ENCODE measurements around the gene TEP1.
"Not testable (repeated sequence)": the region's sequence is repeated elsewhere in the genome, so short reads cannot be mapped to it uniquely, and the experiment has no call there.

The TEP1 gene

DNA sequence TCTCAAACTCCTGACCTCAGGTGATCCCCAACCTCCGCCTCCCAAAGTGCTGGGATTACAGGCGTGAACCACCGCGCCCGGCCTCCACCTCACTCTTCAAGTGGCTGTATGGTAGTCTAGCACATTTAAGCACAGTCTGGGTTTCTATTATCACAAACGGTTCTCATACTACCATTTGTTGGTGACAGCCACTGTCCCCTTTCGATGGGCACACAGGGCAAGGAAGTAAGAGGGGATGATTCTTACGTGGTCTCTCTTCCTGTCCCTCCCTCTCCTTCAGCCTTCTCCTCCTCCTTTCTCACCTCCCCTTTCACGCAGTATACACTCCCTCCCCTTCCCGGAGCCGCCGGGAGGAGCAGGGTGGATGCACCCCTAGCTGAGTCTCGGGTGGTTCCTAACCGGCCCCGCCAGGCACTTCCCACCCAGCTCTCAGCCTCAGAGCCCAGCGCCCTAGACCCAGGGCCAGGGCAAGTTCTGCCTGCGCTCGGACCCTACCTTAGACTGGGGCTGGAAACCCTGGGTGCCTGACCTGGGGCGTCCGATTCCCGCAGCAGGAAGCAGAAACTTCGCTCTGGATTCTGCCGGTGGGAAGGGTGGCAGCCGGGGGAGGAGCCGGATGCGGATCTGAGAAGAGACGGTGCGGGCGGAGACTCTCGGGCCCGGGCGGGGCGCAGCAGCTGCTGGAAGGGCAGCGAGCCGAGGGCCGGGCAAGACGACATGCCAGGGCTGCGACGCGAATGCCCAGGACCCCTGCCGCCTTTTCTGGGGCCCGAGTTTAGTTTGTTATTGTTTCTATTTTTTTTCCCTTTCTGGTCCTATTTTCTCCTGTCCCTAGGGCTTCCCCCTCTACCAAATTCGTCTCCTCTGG, at the start of gene TEP1:
TEP1 (minus strand) TSS at position 626 of the 868 bp plus-strand sequence. CDS start 5,062 bp downstream, outside the sequence.
- peak; percentile 68 for DNase-seq (ENCODE audit: low spot score)

DNA sequence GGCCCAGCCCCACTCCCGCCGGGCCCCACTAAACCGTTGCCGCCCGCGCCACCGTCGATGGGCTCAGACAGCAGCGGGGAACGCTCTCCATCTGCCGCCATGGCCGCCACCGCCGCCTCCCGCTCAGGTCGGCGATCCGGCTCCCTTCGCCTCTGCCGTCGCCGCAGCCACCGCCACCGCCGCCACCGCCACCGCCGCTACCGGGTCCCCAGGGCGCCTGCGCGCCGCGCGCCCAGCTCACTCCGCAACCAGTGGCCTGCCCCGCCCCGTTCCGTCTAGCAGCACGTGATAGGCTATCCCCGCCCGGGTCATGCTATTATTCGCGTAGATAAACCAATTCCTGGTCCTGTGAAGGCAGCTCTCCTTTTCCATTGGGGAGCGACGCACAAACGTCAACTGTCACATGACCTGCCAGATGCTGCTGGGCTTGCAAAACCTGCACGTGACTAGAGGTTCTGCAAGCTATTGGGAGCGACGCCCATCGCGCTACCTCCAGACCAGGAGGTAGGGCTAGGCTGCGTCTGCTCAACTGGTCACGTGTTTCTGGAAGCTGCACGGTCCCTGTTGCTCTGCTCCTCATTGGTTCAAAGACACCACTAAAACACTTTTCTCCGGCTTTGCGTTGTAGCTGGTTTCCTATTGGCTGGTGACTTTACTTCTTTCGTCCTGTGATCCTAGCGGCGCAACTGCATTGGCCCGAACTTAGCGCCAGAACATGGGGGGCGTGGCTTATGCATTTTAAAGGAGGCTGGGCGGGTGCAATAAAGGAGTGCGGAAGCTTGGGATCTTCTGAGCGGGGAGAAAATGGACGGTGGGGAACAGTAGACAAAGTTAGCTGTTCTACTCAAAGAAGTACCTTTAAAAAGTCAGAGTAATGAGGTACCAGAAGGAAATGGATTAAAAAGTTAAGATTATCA, 48.2 kb upstream of the TEP1 start, which contains the start of gene PIP4P1:
PIP4P1 (minus strand) TSS at position 210 of the 917 bp plus-strand sequence; CDS start at position 101, 109 bp downstream.
- DNase-seq (ENCODE audit: low spot score): peak; percentile 100

- DNase-seq (ENCODE audit: low spot score): peak; percentile 52
These were observed 47.3 kb upstream of the TEP1 start for GRCh38 chr14:20460458-20461224.

DNA sequence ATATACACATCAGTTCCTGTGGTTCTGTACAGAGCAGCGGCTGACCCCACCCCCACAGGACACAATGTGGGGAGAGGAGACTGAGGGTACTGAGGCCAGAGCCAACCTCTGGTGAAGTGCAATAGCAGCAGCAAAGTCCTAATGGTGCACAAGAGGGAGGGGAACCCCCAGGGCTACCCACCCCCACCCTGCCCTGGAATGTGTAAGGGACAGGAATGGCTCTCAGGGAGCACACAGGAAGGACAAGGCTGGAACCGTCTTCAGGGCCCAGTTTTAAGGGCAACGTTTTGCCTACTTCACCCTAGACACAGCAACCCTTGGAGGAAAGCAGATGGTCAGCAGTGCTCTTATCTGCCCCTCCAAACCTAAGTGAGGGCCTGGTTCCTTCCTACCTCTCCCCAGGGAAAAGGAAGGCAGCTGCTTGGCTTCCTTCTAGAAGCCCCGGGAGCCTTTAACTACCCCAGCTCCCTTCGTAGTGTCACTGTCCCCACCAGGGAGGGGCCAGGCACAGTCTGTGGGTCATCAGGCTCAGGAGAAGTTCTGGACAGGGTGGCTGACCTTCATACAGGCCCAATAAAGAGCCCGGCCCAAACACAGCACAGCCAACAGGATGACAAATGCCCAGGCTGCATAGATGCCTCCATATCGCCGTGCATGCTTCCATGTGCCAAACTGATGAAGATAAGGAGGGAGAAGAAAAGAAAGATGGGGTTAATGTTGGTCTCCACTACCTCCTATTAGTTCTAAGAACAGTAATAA, 44.9 kb upstream of the TEP1 start:
- no peak for DNase-seq (ENCODE audit: low spot score)

- DNase-seq (ENCODE audit: low spot score): no peak
These were observed 43.7 kb upstream of the TEP1 start for GRCh38 chr14:20456971-20457370.

DNA sequence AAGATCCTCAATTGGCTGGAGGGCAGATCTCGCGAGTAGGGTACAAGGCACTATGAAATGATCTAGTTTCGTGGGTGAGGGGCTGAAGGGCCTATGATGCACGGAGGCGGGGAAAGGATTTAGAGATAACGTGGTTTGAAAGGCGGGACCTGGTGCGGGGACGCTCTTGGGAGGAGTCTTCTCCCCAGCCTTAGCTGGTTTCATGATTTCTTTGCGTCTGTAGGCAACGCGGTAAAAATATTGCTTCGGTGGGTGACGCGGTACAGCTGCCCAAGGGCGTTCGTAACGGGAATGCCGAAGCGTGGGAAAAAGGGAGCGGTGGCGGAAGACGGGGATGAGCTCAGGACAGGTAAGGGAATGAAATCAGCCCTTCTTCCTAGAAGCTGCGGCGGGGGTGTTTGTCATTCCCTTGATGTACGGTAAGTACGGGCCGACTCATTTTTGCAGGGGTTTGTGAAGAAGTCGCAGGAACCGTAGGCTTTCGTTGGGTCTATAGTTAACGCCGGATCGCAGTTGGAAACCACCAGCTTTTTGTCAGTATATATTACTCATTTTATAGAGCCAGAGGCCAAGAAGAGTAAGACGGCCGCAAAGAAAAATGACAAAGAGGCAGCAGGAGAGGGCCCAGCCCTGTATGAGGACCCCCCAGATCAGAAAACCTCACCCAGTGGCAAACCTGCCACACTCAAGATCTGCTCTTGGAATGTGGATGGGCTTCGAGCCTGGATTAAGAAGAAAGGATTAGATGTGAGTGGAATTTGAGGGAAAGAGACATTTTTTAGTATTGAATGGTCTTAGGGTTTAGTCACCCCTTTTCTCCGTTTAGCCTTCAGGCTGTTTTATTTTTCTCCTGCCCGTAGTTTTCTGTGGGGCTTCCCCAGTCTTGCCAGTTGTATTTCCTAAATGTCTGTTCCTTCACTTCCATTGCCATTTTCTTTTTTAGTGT, 42.3 kb upstream of the TEP1 start:
- peak; percentile 78 for DNase-seq (ENCODE audit: low spot score)

DNA sequence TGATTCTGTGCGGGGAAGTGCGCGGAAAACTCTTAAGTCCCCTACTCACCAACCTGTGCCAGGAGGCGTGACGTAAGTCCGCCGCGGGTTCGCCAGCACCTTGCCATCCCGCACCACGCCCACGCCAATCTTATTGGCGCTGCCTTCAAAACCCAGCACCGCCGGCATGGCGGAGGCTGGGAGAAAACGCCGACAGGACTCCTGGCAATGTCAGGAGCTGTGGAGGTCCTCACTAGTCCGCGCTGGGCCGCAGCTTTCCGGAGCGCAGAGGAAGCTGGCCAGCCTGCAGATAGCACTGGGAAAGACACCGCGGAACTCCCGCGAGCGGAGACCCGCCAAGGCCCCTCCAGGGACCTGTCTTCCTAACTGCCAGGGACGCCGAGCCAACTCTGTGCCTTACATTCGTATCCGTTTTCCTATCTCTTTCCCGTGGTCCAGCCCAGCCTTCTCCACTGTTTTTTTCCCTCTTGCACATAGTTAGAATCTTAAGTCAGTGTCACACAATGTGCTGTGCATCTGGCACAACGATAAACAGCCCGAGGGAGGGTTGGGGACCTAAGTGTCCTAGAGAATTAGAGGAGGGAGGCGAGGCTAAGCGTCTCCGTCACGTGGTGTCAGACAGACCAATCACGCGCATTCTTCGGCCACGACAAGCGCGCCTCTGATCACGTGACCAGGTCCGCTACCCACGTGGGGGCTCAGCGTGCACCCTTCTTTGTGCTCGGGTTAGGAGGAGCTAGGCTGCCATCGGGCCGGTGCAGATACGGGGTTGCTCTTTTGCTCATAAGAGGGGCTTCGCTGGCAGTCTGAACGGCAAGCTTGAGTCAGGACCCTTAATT, 41.4 kb upstream of the TEP1 start, which contains the start of the genes APEX1 and OSGEP:
APEX1 (plus strand) TSS at position 711 of the 839 bp plus-strand sequence. CDS start 420 bp downstream, outside the sequence.
OSGEP (minus strand) TSS at position 297 of the 839 bp plus-strand sequence; CDS start at position 168, 129 bp downstream.
- peak; percentile 99 for DNase-seq (ENCODE audit: low spot score)

DNA sequence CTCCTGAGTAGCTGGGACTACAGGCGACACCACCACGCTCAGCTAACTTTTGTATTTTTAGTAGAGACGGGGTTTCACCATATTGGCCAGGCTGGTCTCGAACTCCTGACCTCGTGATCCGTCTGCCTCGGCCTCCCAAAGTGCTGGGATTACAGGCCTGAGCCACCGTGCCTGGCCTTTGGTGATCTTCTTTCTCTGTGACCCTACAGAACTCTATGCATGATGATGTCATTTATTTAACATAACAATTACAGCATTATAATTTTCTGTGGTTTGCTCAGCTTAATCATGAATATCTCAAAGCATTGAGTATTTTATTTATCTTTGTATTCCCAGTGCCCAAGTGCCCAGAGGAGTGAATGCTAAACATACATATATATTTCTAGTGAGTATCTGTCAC, 39.5 kb upstream of the TEP1 start:
- not testable (repeated sequence) for DNase-seq (ENCODE audit: low spot score)

DNA sequence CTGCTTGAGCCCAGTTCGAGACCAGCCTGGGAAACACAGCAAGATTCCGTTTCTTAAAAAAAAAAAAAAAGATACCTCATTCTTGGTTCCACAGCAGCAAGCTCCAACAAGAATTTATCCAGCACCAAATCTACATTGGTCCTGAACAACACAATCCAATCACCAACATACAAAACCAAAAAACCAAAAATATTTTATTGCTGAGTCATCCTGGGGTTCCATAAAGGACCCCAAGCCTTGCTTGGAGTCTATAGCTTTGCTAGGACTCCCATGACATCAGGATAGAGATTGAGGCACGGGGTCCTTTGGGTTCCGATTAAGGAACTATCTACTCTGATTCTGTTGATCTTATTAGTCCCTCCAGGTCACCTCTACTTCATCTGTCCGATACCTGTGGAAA, 33.6 kb upstream of the TEP1 start:
- no peak for DNase-seq (ENCODE audit: low spot score)

- DNase-seq (ENCODE audit: low spot score): not testable (repeated sequence)
These were observed 30.3 kb upstream of the TEP1 start for GRCh38 chr14:20443650-20444049.

GRCh38 chr14:20441461-20441860, 28.2 kb upstream of the TEP1 start:
- no peak for DNase-seq (ENCODE audit: low spot score)

DNA sequence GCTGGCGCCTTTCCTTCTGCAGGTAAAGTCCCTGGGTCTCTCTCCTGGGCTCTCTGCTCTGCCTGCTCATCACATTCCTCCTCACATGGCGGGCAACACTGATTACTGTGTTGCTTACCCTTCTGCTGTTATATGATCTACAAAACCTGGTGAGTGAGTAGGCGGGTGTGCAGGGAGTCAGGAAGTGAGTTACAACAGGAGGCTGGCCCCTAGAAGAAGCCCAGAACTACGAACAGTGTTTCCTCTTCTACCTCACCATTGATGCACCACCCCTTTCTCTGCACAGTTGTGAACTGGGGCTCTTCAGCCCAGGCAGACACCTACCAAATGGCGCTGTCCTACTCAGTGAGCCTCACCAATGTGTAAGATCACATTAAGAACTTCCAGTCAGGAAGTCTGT, 27.6 kb upstream of the TEP1 start:
- DNase-seq (ENCODE audit: low spot score): no peak

GRCh38 chr14:20440465-20440864, 27.2 kb upstream of the TEP1 start:
- DNase-seq (ENCODE audit: low spot score): no peak

GRCh38 chr14:20438664-20439063, 25.4 kb upstream of the TEP1 start:
- no peak for DNase-seq (ENCODE audit: low spot score)

- no peak for DNase-seq (ENCODE audit: low spot score)
These were observed 23.1 kb upstream of the TEP1 start for GRCh38 chr14:20436363-20436755.

DNA sequence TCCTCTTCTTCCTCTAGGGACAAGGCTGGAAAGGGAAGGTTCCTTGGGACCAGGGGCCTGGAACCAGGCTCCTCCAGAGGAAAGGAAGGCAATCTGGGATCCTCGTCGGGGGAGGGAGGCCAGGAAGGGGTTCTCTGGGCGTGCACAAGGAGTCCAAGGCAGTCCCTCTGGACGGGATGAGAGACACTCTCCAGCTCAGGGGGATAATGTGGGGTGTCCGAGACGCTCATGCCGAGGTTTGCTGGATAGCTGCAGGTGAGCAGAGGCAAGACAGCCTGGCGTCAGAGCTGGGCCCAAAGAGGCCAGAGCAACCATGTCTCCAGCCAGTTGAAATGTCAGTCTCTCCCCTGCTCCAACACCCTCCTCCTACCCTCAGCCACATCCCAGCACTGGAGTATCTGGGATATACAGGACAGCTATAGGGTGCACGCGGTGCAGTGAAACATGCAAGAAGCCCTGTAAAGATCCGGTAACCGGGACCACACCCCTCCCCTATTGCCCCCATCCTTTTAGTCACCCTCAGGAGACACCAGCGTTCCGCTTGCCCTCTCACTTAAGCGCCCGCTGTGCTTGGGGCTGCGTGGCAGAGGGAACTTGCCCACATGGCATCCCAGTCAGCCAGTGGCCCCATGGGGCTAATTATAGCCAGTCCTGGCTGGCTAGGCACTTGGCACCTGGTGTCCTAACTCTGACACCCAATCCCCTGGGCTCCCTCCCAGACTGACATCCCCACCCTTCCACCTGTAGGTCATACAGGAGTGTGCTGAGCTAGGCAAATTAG, 22.5 kb upstream of the TEP1 start, which contains the start of gene KLHL33:
KLHL33 (minus strand) TSS at position 585 of the 781 bp plus-strand sequence; CDS start at position 230, 355 bp downstream.
- DNase-seq (ENCODE audit: low spot score): no peak

DNA sequence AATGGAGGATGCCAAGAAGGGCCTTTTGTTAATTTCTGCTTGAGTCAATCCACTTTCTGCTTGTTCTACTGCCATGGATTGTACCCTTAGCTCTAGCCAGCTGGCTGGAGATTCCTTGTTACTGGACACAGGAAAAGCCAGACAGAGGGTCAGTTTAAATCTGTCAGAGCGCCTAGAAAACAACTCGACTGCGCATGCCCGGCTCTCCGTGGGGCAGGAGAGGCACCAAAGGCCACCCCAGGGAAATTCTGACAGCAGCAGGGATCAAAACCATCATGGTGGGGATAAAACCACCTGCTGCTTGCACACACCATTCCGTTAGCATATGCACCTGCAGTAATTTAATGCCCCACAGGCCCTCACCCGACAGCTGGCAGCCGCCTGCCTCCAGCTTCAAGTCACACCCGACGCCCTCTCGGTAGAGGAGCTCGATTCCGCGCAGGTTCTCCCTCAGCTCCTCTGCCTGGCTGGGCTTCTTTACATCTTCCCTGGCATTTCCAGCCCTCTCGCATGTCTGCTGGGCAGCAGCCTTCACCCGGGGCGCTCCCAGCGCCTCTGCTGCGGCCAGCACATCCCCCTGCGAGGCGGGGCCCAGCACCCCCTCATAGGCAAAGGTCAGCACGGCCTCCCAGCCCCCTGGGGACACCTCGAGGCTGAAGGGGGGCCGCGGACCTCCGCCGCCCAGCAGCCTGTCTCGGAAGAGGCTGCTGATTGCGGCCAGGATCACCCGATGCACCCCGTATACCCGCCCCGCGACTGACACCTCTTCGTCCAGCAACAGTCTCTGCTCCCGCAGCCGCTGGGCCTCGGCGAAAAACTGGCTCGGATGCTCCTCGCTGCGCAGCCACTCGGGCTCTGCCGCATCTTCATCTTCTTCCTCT, 21.6 kb upstream of the TEP1 start:
- no peak for DNase-seq (ENCODE audit: low spot score)
